GM19023 (cell line): ENCODE results near the gene KCNK16.
"Not testable (repeated sequence)": the region's sequence is repeated elsewhere in the genome, so short reads cannot be mapped to it uniquely, and the experiment has no call there.

Experiments used
- ATAC-seq: cut with Tn5 transposase; IDR thresholded peaks from one replicate; pipeline ENCODE4 v1.9.1; 2021; ENCODE audit warnings: mild to moderate bottlenecking, moderate library complexity; ENCODE audit not compliant: unreplicated experiment

Gene KCNK16

DNA sequence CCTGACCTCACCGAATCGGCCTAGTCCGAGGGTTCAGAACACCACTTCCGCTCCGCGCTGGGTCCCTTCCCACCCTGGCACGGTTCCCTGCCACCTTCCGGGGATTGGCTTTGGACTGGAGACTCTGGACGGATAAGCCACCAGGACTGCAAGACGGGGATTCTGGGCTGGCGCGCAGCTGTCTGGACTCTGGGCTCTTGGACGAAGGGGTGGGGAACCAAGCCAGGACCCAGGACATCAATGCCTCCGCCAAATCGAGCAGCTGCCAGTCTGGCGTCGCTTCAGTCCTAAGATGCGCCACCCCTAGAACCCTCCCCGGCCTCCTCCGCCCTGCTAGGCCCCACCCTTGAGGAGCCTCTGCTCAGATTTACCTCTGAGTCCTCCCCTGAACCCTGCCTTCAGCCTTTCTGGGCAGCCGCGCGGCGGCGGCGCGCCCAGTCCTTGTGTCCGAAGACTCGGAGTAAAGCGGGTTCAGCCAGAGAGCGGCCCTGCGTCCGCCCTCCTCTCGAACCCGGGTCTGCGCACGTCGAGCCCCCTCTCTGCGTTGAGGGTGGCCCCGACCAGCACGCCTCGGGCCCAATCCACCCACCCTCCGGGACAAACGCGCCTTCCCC lies 9.5 kb downstream of the KCNK16 start:
- no peak for ATAC-seq

DNA sequence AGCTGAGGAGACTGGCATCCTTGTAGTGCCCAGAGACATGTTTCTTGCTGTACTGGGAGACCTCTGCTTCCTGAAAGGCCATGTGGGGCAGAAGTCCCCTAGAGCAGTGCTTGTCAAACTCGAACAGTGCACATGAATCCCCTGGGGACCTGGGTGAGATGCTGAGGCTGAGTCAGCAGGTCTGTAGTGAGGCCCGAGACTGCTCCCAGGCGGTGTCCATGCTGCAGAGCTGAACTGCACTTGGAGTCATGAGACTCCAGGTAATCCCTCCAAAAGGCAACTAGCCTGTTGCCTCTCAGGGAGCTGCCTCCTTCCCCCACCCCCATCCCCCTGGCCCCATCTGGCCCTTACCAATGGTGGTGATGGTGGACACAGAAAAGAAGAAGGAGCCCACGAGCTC lies 12.0 kb downstream of the KCNK16 start:
- ATAC-seq, result no peak

GRCh38 chr6:39309942-39310531 lies 12.5 kb downstream of the KCNK16 start:
- no peak for ATAC-seq

DNA sequence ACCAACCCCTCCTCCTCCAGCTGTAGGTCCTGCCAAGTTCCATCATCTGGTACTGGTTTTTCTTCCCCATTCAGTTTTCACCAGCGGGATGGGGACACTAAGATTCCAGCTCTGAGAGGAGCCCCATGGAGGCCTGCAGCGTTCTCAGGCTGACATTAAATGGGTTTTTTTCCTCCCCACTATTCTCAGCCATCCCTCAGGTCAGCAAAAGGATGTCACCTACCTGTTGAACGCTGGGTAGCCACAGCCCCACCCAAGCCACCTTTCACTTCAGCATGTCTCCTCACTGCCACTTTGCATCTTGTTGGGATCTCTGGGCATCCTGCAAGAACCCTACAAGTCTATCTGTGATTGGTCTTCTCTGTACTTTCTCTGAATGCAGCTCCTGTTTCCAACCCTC lies 15.0 kb downstream of the KCNK16 start:
- ATAC-seq, result no peak

DNA sequence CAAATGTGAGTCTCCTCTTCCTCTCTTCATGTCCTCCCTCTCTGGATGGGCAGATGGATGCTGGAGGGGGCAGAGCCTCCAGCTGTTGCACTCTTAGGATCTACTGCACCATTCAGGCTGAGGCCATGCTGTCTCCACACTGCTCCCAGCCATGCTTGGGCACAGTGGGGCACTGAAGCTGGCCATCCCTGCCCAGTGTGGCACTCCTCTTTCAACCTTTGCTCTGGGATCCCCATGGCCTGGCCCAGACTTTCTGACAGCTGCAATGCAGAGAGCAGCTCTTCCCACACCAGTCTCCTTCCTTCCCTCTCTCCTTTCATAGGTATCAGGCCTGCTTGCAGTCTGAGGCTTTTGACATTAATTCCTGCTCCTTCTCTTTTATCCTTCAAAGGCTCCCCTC lies 17.6 kb downstream of the KCNK16 start:
- no peak for ATAC-seq

GRCh38 chr6:39303425-39304153 lies 18.9 kb downstream of the KCNK16 start:
- ATAC-seq, result no peak

GRCh38 chr6:39302669-39303424 lies 19.7 kb downstream of the KCNK16 start:
- peak; percentile 89 for ATAC-seq

- no peak for ATAC-seq
Measured at GRCh38 chr6:39302011-39302410, 20.5 kb downstream of the KCNK16 start.

GRCh38 chr6:39301606-39302005 lies 20.9 kb downstream of the KCNK16 start:
- ATAC-seq, result no peak

GRCh38 chr6:39300739-39301138 lies 21.8 kb downstream of the KCNK16 start:
- no peak for ATAC-seq

GRCh38 chr6:39298061-39298460 lies 24.4 kb downstream of the KCNK16 start:
- ATAC-seq, result no peak

- no peak for ATAC-seq
Measured at GRCh38 chr6:39296745-39297640, 25.5 kb downstream of the KCNK16 start.

DNA sequence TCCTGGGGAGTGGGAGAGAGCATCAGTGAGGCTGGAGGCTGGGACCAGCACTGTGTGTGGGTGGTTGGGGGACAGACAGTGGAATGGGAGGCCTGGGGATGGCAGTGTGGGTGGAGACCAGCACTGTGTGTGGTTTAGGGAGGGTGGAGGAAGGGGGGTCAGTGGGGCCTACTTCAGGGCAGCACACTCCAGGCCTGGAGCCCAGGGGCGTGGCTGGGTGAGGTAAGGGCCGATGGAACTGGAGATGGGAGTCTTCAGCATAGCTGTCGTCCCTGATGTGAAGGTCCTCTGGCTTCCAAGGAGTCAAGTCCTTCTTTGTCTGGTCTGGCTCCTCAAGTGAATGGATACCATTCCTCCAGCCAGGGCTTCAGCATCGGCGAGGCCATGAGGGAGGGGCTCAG lies 26.9 kb downstream of the KCNK16 start:
- ATAC-seq, result no peak

- ATAC-seq, result no peak
Measured at GRCh38 chr6:39294899-39295298, 27.6 kb downstream of the KCNK16 start.

DNA sequence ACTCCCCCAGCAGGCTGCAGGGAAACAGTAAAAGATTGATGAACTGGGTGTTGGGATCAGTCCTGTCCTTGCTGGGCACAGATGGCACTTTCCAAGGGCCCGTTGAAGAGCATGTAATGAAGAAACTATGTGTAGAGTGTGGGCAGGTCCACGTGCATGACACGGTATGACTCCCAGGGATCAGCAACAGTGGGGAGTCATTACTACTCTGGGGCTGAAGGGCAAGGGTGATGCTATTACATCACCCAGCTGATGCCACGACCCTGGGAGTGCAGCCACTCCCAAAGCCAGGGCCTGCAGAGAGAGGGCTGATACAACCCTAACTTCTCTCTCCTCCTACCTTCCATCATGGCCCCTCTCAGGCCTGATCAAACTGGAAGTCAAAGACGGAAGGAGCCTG lies 28.4 kb downstream of the KCNK16 start:
- no peak for ATAC-seq

DNA sequence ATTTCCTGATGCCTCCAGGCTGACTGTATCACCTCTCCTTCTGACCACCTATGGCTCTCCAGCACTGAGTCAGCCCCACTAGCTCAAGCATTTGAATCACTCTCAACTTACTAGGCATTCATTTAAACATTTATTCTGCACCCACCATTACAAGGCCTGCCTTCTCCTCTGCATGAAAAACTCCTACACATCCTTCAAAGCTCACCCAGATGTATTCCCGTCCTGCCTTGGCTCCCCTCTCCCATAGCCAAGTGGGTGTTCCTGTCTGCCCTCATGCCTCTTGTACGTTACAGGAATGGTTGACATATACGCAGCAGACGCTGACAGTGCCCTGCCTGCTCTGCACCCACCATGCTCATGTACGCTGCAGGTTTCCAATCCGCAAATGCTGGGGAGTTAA lies 29.9 kb downstream of the KCNK16 start:
- ATAC-seq, result no peak

GRCh38 chr6:39289490-39289889 lies 33.0 kb downstream of the KCNK16 start:
- ATAC-seq, result no peak

DNA sequence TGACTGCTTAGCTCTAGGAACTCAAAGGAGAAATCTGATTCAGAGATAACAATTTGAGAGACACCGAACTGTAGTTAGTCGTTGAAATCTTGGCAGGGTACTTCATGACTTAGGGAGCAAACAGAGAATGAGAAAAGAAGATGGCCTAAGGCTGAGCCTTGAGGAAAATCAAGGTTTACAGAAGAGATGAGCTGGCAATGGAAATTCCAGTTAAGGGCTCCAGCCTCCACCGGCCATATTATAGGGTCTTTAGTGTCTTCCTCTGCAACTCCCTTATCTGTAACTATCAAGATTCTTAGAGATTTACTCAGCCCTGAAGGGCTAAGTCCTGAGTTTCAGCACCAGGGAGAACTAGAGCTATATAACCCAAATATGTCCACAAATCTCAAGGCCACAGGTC lies 34.9 kb downstream of the KCNK16 start:
- ATAC-seq, result no peak

DNA sequence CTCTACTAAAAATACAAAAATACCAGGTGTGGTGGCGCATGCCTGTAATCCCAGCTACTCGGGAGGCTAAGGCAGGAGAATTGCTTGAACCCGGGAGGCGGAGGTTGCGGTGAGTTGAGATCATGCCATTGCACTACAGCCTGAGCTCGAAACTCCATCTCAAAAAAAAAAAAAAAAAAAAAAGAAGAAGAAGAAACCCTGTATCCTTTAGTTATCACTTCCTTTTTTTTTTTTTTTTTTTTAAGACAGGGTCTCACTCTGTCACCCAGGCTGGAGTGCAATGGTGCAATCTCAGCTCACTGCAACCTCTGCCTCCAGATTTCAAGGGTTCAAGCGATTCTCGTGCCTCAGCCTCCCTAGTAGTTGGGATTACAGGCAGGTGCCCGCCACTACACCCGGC lies 35.9 kb downstream of the KCNK16 start:
- ATAC-seq, result not testable (repeated sequence)

GRCh38 chr6:39282774-39283173 lies 39.7 kb downstream of the KCNK16 start:
- ATAC-seq, result no peak
